ENCODE results near the gene ABHD6.
"Not testable (repeated sequence)": the region's sequence is repeated elsewhere in the genome, so short reads cannot be mapped to it uniquely, and the experiment has no call there.

The ABHD6 gene

GRCh38 chr3:58237238-58237940, at the start of gene ABHD6:
Gene ABHD6 (plus strand): TSS chr3:58237792. CDS start chr3:58256587, 18,795 bp downstream.
- DNase-seq: peak; percentile 58 to 70 (median 62)

GRCh38 chr3:58188173-58188564, 49.4 kb upstream of the ABHD6 start:
- no peak for DNase-seq

GRCh38 chr3:58188921-58189451, 48.6 kb upstream of the ABHD6 start:
- DNase-seq: no peak

- DNase-seq: no peak
These were observed 47.9 kb upstream of the ABHD6 start for GRCh38 chr3:58189691-58190090.

- no peak for DNase-seq
These were observed 47.3 kb upstream of the ABHD6 start for GRCh38 chr3:58190291-58190690.

GRCh38 chr3:58190882-58191281, 46.7 kb upstream of the ABHD6 start:
- no peak for DNase-seq

- no peak for DNase-seq
These were observed 46.1 kb upstream of the ABHD6 start for GRCh38 chr3:58191361-58191991.

- no peak for DNase-seq
These were observed 45.5 kb upstream of the ABHD6 start for GRCh38 chr3:58192069-58192468.

- DNase-seq: no peak
These were observed 43.7 kb upstream of the ABHD6 start for GRCh38 chr3:58193682-58194407.

- no peak for DNase-seq
These were observed 40.0 kb upstream of the ABHD6 start for GRCh38 chr3:58197588-58197987.

GRCh38 chr3:58198362-58198761, 39.2 kb upstream of the ABHD6 start:
- DNase-seq: no peak

GRCh38 chr3:58198804-58199203, 38.8 kb upstream of the ABHD6 start:
- no peak for DNase-seq

- DNase-seq: no peak
These were observed 37.4 kb upstream of the ABHD6 start for GRCh38 chr3:58200121-58200709.

GRCh38 chr3:58200846-58201355, 36.7 kb upstream of the ABHD6 start:
- no peak for DNase-seq

GRCh38 chr3:58201451-58201850, 36.1 kb upstream of the ABHD6 start:
- DNase-seq: not testable (repeated sequence)

GRCh38 chr3:58202917-58203360, 34.7 kb upstream of the ABHD6 start:
- no peak for DNase-seq

- DNase-seq: no peak
These were observed 34.1 kb upstream of the ABHD6 start for GRCh38 chr3:58203541-58203940.

- no peak for DNase-seq
These were observed 32.9 kb upstream of the ABHD6 start for GRCh38 chr3:58204720-58205119.

GRCh38 chr3:58205981-58206380, 31.6 kb upstream of the ABHD6 start:
- DNase-seq: no peak

- no peak for DNase-seq
These were observed 31.1 kb upstream of the ABHD6 start for GRCh38 chr3:58206406-58207011.

GRCh38 chr3:58207954-58208353, 29.6 kb upstream of the ABHD6 start:
- no peak for DNase-seq

- DNase-seq: no peak
These were observed 27.7 kb upstream of the ABHD6 start for GRCh38 chr3:58209933-58210332.
